Amniotic epithelial cell (primary cell): ENCODE data around the gene ESYT3.
"Not testable (repeated sequence)": the region's sequence is repeated elsewhere in the genome, so short reads cannot be mapped to it uniquely, and the experiment has no call there.

ENCODE experiments used
- DNase-seq: peaks from one replicate; pipeline ENCODE4 v3.0.0-alpha.2; 2010; ENCODE audit warnings: low read depth

The ESYT3 gene

DNA sequence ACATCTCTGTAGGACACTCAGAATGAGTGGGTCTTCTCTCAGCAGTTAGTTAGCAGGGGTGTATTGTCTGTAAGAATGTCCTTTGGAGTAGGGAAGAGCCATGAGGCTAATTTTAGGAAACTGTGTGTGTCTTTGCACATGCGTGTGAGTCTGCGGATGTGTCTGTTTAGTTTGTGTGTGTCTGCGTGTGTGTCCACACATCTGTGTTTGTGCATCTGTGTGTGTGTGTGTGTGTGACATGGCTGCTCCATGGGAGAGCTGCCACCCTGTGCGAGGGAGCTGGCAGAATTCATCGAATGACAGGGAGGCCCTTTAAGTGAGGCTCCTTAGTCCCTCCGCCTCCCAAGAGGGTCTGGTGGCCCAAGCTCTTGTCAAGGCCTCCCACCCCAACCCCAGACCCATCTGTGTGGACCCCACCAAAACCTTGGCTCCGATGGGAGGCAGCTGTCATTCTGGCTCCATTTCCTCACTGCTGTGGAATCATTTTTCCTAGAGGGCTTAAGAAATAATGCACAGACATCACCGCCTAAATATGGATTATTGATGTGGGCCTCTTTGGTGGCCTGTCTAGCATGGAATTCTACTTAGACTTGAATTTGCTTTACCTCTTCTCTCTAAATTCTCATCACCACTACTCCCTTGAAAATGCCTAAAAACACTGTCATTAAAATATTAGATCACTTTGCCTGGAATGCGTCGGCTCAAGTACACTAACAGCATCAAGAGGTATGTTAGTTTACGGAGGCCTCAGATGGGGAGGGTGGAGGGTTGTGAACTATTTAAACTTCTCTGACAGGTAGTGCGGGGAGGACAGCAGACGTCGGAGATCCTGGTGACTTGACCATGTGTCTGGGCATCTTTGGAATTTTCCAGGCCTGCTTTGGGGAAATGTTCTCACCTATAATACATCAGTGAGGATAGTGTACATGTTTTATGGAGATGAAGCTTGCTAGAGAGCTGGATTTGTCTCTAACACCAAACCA, 9.4 kb downstream of the ESYT3 start:
- DNase-seq: no peak

DNA sequence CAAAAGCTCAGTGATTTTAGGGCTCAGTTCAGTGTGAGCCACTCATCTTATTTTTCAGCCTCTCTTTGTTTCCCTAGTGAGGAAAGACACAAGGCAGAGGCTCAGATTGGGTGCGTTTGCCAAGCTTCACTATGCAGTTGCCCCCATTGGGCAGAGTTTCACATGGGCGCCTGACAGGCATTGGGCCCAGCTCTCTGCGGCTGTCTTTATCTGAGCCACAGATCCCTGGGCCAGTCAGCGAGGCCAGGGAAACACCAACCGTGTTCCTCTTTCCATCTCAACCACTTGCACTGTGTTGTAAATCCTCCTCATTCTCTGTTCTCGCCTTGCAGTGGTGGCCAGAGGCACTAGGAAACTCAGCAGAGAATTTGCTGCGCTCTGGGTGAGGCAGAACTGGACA, 10.8 kb downstream of the ESYT3 start:
- DNase-seq: no peak

DNA sequence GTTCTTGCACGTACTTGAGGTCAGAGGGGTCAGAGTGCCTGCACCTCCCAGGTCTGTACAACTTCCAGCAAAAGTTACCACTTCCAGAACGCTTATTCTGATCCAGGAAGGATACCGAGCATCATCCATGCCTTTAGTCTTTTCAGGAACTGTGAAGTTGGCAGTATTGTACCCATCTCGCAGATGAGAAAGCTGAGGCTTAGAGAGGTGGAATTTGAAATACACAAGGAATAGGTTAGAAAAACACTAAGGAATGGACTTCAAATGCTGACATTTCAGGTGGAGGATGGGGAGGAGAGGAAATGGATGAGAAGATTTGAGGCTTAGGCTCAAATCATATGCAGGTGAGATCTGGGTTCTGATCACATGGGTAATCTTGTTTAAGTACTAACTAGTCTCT, 11.2 kb downstream of the ESYT3 start:
- DNase-seq: no peak

DNA sequence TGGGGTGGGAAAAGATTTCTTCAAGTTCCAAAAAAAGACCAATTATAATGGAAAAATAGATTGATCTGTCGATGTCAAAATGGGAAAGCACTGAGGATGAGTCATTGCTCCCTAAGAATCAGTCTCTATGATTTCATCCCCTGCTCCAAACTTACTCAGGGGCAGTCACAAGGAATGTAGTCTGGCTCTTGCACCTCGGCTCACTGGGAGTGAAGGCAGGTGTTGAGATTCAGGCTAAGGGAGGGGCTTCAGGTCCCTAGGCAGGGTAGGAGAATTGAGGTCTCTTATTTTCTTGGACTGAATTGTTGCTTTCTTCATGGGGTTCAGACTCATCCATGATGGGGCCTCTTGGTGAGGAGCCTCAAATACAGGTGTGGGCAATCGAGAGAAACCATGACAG, 14.2 kb downstream of the ESYT3 start:
- DNase-seq: no peak

DNA sequence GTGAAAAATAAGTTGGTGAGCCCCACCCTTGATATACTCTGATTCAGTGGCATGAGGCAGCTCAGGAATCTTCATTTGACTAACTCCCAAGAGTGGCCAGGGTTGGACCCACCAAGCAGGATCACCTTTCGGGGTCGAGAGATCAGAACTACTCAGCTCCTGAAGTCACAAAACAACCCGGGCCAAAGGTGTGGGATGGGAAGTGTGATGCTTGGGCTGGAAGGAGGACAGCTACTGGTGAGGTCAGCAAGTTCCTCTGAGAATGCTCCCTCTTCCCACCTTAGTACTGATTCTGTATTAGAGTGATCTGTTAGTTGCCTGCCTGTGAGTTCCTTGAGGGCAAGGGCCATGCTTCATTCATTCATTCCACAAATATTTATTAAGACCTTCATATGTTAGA, 15.1 kb downstream of the ESYT3 start:
- DNase-seq: no peak

DNA sequence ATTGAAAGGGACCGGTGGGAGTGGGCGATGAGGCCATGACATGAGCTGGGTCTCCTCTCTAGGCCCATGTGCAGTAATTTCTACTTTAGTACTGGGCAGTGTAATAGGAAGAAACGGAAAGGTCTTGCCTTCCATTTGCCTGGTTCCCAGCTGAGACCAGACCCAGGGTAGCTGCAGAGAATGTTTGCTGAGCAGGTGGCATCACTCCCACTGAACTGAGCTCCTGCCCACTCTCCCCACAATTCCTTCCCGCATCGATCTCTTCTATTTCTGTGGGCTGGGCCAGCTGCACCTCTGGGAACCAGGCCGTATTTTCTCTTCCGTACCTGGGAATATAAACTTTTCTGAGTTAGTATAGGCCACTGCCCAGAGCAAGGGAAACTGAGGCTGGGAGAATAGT, 15.8 kb downstream of the ESYT3 start:
- DNase-seq: no peak

DNA sequence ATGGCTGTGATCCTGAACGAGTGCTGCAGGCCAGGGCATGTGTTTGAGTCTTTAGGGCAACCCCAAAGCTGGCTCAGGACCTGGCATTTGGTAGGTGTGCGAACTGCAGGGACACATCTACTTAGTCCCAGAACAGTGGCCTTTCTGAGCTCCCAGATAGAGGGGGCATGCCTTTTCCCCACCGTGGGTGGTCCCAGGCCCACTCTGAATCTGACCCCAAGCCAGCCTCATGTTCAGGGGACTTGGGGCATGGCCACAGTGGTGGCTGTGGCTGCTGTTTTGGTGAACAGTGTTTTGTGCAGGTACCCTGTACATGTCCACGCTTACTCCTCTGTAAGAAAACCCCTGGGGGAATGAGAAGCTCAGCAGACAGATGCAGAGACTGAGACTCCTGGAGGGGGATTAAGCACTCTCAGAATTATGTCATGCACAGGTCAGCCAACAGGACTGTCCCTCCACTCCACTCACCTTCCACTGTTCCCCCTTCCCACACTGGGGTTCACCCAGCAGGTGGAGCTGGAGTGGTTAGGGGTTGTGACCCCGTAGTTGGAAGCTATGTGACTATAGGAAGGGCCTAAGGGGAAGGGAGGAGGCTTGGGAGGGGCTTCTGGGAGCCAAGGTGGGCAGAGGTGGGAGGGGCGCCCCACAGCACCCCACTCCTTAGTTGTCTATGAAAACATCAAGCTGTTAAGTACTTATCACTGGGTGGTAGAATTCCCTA, 16.4 kb downstream of the ESYT3 start:
- DNase-seq: no peak

DNA sequence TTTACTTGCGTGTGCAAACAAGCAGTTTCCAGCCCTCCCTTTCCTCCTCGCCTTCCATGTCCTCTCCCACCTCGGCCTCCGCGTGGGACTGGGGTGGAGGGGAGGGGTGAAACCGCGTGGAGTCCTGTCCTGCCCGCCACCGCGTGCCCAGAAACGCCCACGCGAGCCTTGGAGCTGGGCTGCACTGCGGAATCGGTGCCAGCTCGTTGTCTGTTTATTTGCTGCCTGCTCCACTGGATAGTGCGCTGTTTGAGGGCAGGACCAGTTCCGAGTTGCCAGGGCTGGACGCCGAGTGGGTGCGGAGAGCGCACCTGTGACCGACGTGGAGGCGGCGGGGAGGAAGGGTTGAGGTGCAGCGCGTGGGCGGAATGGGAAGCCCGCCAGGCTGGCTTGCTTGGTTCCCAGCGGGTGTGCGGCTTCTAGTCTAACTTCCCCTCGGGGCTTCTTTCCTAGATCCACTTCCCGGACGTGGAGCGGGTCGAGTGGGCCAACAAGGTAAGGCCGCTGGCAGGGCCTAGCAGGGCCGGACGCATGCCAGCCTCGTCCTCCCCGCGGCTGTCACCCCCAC, 17.3 kb downstream of the ESYT3 start:
- no peak for DNase-seq

DNA sequence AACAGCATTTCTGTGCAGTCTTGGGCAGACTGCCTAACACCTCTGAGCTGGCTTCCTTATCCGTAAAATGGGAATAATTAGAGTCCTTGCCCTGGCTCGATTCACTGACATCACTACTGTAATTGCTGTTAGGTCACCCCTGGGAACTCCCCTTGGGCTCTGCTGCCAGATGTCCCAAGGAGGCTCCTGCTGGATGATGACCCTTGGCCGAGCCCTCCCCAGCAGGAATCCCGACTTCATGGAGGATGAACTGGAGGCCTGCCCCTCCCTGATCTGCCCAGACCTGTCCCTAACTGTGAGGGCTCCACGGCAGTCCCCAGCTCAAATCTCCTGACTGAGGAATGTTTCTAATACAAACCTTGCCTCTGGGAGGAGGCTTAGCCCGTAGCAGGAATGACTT, 18.0 kb downstream of the ESYT3 start:
- no peak for DNase-seq

DNA sequence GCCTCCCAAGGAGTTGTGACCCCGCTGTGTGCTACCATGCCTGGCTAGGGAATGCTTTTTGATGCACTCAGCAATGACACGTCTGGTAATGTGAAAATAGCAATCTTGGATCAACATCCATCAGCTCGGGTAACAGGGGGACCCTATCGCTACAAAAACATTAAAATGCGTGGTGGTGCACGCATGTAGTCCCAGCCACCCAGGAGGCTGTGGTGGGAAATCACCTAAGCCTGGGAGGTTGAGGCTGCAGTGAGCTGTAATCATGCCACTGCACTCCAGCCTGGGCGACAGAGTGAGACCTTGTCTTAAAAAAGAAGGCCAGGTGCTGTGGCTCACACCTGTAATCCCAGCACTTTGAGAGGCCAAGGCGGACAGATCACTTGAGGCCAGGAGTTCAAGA, 19.5 kb downstream of the ESYT3 start:
- DNase-seq: not testable (repeated sequence)

DNA sequence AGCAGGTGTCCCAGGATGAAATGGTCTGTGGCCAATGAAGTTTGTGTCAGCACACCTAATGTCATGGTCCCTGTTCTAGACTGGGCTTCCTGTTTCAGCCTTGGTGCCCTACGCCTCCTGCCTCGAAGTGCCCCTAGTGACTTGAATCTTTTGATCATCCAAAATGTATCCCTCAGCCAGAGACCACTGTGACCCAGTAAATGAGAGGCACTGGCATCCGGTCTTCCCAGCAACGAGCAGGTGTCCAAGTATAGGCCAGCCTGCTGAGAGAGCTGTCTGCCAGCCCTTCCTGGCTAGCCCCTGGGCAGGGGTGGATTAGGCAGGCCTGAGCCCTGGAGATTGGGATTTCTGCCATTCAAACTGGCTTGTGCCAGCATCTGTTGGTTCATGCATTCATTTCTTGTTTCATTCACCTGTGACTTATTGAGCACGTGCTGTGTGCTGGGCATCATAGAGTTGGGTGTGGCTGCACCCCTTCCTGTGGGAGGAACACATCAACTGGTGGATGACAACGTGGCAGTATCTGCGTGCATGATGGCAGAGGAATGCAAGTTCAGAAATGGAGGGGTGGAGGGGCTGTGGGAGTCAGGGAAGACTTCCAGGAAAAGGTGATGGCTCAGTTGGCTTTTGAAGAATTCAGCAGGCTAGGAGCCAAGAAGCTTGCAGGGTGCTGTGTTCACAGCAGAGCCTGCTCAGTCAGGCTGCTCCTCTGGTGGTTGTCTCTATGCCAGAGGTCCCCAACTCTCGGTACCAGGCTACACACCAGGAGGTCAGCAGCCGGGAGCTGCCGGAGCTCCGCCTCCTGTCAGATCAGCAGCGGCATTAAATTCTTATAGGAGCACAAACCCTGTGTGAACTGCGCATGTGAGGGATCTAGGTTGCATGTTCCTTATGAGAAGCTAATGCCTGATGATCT, 21.6 kb downstream of the ESYT3 start:
- DNase-seq: peak; percentile 37

DNA sequence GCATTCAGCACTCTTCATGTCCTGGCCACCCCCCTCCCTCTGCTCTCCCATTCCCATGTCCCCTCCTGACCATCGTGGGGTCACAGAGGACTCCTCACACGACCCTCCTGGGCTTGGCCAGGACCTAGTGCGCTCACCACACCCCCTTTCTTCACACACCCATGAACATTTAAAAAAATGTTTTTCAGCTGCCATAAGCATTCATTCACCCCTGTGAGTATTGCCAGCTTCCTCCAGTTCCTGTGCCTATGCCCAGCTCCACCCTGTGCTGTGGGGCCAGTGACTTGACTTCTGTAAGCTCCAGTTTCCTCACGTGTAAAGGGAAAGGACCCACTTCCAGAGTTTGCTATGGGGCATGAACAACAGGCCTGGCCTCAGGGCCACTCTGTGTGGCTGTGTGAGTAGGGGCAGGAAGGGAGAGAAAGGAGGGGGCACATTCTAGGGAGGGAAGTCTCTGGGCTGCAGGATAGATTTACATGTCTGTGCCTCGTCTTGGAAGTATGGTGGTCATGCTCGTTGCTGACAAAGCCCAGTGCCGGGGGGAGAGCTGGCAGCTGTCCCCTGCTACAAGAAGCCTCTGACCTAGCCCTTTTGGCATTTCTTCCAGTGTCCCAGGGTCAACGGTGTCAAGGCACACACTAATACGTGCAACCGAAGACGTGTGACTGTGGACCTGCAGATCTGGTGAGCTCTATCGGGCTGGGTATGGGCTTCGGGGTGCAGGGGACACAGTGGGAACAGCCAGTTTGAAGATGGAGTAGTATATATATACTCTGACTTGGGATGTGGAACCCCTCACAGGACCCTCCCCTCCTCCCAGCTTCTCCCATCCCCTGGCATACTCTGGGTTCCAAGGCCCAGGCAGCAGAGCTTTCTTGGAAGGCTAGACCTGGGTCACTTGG, 22.8 kb downstream of the ESYT3 start:
- DNase-seq: no peak

DNA sequence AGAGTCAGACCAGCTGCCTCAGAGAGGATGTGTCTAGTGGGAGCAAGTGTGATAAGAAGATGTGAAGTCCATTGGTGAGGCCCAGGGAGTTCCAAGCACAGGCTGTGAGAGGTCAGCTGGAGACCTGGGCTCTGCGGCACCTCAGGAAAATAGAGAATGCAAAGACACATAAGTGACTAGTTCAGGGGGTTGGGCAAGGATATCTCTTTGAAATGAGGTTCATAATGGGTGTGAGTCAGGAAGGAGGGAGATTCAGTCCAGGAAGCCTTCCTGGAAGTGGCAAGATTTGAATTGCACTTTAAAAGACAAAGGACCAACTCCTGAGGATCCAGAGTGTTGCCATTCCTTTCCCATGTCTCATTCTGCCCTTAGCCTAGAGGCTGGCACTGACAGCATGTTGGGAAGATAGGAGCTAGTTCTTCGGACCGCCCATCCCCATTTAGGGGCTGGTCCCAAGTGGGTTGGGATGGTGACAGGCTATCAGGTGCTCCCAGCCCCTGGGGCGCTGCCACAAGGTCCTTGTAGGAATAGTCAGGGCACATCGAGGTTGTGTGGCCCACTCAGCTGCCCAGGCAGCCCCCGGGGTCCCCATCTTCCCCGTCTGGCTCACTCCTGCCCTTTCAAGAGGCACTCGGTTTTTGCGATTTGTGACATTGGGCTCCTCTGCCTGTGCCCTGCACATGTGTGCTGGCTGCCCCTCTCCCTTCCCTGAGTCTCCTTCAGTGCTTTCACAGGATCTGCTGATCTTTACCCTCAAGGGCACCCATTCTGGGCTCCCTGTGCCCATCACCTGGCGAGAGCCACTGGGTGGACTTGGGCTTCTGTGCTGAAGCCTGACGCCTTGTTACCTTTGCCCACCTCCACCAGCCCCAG, 23.7 kb downstream of the ESYT3 start:
- DNase-seq: no peak

DNA sequence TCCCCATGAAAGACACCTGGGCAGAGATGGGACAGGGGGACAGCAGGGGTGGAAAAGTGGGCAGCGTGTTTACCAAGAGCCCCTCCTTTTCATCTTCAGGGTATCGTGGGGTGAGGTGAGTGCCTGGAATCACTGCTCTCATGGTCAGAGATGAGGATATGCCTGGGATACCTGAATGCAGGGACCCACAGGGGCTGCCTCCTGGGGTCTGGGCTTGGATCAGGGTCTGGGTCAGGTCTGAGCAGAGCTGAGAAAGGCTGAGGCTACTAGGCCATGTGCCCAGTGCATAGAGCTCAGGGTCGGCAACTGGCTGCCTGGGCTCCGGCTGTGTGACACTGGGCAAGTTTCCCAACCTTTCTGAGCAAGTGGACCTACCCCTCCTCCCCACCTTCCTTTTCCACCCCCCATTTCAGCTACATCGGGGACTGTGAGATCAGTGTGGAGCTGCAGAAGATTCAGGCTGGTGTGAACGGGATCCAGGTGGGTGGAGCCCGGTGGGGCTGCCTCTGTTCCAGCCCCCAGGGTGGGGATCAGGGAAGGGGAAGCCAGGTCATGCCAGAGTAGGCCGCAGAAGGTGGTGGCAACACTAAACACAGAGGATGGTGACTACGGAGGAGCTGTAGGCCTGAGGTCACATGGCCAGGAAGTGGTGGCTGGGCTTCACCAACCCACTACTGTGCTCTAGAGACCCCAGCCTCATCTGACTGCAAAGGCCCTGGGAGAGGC, 24.5 kb downstream of the ESYT3 start:
- no peak for DNase-seq

DNA sequence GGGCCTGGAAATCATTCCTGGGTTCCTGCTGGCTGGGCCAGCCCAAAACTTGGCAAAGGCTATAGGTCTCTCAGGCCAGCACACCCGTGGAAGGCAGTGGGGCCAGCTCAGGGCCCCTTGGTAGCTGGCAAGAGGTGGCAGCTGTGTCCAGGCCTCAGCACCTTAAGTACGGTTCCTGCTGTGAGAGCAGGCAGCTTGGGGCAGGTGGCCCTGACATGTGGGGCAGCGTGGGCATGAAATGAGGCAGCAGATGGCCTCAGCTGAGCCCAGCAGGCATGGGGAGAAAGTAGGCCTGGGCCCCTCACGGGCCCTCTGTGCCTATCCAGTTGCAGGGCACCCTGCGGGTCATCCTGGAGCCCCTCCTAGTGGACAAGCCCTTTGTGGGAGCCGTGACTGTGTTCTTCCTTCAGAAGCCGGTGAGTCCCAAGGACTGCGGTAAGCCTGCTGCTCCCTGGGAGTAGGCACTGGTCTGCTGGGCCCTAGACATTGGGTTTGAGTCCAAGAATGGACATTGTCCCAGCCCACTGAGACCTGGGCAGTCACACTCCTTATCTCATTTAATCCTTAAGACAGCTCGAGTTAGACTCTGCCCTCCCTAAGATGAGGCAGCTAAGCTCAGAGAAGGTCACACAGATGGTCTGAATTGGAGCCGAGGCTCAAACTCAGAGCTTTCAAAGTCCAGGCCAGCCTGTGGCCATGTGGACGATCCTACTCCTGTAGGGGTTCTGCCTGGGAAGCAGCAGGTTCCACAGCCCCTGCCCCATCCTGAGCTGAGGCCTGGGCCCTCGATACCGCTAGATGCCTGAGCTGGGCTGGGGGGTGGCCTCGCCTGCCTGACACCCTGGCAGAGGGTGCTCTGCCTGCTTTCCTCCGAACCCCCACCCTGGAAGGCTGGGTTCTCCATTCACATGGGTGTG, 25.5 kb downstream of the ESYT3 start:
- DNase-seq: no peak

DNA sequence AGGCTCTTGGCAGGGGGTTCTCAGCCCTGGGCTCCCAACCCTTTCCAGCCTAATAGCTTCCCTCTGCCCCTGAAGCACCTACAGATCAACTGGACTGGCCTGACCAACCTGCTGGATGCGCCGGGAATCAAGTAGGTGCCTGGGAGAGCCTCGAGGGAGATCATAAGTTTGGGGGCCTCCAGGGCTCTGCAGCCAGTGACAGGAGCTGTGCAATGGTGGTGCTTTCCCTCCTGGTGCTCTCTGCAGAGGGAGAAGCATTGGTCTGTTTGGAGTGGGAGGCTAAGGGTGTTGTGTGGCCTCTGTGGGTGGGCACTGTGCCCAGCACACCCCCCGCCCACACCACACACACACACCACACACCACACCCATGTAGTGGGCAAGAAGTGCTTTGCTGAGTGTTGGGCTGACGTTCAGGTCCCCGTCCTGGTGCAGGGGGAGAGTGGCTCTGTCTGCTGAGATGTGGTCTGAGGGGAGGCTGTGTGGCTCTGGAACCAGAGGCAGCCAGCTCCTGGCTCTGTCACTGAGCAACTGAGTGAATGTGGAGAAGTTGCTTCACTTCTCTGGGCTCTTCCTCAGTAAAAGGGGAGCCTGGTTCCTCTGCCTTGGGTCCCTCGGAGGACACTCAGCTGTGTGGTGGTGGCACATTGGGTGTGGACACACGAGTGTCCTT, 26.3 kb downstream of the ESYT3 start:
- no peak for DNase-seq

DNA sequence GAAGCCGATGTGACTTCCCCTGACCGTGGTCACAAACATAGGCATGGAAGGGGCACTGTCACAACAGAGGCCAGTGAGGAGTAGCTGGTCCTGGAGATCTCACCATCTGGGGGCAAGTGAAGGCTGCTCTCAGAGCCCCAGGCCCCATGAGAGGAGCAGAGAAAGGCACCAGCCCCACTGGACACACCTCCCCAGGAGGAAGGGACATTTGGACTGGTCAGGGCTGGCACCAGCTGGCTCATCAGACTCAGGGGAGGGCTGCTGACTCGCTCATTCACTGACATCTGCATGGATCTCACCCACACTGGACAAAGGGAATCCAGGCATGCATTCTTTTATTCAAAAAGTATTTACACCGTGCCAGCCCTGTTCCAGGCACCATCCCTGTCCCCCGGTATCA, 26.8 kb downstream of the ESYT3 start:
- DNase-seq: peak; percentile 25

DNA sequence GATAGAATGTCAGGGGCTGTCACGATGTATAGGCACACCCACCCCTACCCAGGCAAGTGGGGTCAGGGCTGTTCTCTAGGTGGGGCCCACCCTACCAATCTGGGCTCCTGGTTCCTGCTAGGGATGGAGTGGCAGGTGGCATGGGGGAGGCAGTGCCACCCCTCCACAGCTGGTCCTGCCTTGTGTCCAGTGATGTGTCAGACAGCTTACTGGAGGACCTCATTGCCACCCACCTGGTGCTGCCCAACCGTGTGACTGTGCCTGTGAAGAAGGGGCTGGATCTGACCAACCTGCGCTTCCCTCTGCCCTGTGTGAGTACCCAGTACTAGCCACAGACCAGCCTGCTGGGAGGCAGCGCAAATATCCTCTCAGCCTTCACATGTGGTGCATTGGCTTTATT, 27.5 kb downstream of the ESYT3 start:
- DNase-seq: no peak
